ENCODE data around the gene ZNF398. TPM values are rescaled to one million over a fixed set of nuclear protein-coding genes. Genes with fewer than 3 reads are reported as not detected.

The ZNF398 gene
- total and polyA plus RNA-seq, 2 of the 13 experiments (the other 11 are each of a cell fraction or from before 2014, with no cell fraction given) = 3.0 to 8.9 TPM

GRCh38 chr7:149196705-149197171 is 49.5 kb downstream of the ZNF398 start (continued):
- TF ChIP-seq ZNF33A (CRISPR knock-in tag; IDR thresholded peaks at IDR 0.05; ENCODE audit: borderline replicate concordance) (no peak), CEBPG (CRISPR knock-in tag; IDR thresholded peaks at IDR 0.05) (no peak), ARNTL (CRISPR knock-in tag; IDR thresholded peaks at IDR 0.05) (no peak), ZNF513 (CRISPR knock-in tag; conservative IDR thresholded peaks at IDR 0.05) (no peak), MTF2 (CRISPR knock-in tag; IDR thresholded peaks at IDR 0.05; ENCODE audit: borderline replicate concordance) (no peak), DR1 (CRISPR knock-in tag; IDR thresholded peaks at IDR 0.05) (no peak), ZNF674 (CRISPR knock-in tag; IDR thresholded peaks at IDR 0.05; ENCODE audit: low read depth) (0 out of 2 replicates have a peak, but pooled peaks have one; percentile 50), IKZF4 (CRISPR knock-in tag; IDR thresholded peaks at IDR 0.05; ENCODE audit: borderline replicate concordance, low read depth, not compliant biosample characterization) (no peak), CHCHD3 (CRISPR knock-in tag; IDR thresholded peaks at IDR 0.05) (no peak), SKI (IDR thresholded peaks at IDR 0.05; ENCODE audit: partially characterized antibody) (no peak), ZNF577 (CRISPR knock-in tag; IDR thresholded peaks at IDR 0.05; ENCODE audit: borderline replicate concordance, low read depth) (no peak), ZC3H13 (CRISPR knock-in tag; IDR thresholded peaks at IDR 0.05) (no peak), HNF4A (CRISPR knock-in tag; IDR thresholded peaks at IDR 0.05) (peak; percentile 54), ZFP41 (CRISPR knock-in tag; IDR thresholded peaks at IDR 0.05; ENCODE audit: borderline replicate concordance) (no peak), ZNF441 (CRISPR knock-in tag; IDR thresholded peaks at IDR 0.05; ENCODE audit: borderline replicate concordance) (no peak), MED13 (CRISPR knock-in tag; IDR thresholded peaks at IDR 0.05) (no peak), ETS1 (CRISPR knock-in tag; IDR thresholded peaks at IDR 0.05) (no peak), SAP130 (CRISPR knock-in tag; IDR thresholded peaks at IDR 0.05; ENCODE audit: low read depth) (peak; percentile 53), MAZ (IDR thresholded peaks at IDR 0.05; ENCODE audit: borderline replicate concordance, low read depth, low read length) (no peak), MAZ (CRISPR knock-in tag; IDR thresholded peaks at IDR 0.05; ENCODE audit: low read depth) (0 out of 2 replicates have a peak, but pooled peaks have one; percentile 53), PRPF4 (IDR thresholded peaks at IDR 0.05; ENCODE audit: low read depth, low read length, poor library complexity, severe bottlenecking) (no peak), SAFB2 (CRISPR knock-in tag; IDR thresholded peaks at IDR 0.05; ENCODE audit: borderline replicate concordance, low read depth) (0 out of 2 replicates have a peak, but pooled peaks have one; percentile 54)
